ENCODE data around the gene KCNAB1.

- no peak for TF ChIP-seq POLR2A (IDR thresholded peaks at IDR 0.05)
- no peak for TF ChIP-seq CTCF (IDR thresholded peaks at IDR 0.05)
These were observed 10.4 kb upstream of the KCNAB1 start for GRCh38 chr3:156109989-156110388.

Measured in tibial nerve (tissue), 3 donors.